Fibroblast of pulmonary artery (primary cell): ENCODE measurements around the gene ITGB7.

Experiments used
- DNase-seq: peaks from one replicate; pipeline ENCODE4 v3.0.0-alpha.2; 2010; ENCODE audit warnings: low read depth
- H3K4me3 ChIP-seq: replicated peaks from 2 replicates; pipeline ENCODE4 v1.5.1; 2011; ENCODE audit warnings: low read depth, mild to moderate bottlenecking, control low read depth, low read length, moderate library complexity
- CTCF ChIP-seq: IDR thresholded peaks from 2 replicates; pipeline ENCODE4 v1.5.1; 2011; ENCODE audit warnings: mild to moderate bottlenecking, control low read depth, low read length, inconsistent platforms; ENCODE audit errors: missing control alignments

The ITGB7 gene

DNA sequence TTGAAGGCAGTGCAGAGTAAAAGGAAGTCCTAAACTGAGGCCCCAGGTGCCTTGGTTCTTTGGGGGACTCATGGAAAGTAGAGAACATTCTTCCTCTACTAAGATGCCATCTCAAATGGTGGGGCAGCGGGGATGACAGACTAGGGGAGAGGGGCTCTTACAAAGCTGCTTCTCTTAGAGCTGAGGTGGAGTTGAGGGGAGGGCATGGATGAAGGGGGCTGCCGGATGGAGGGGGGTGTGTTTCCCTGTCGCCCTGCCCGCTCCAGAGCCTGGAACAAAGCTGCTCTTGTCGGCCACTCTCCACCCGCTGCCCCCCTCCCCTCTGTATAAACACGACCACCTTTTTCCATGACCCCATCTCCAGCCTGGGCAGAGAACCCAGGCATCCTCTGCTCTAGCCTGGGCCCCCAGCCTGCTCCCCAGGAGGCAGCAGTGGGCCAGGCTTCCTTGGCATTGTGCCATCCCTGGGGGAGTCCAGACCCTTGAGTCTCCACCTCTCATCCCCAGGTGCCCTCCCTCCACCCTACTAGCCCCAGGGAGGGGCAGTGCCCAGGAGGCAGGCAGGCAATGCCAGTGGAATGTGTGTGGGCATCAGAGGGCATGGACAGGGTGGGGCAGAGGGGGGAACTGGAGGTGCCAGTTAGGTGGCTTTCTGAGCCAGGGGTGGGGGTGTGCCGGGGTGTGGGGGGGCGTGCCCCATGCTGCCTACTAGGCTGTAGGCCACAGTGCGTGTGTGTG, 23.2 kb upstream of the ITGB7 start:
- TF ChIP-seq CTCF: no peak
- no peak overlapping the region for H3K4me3 ChIP-seq
- DNase-seq: no peak

DNA sequence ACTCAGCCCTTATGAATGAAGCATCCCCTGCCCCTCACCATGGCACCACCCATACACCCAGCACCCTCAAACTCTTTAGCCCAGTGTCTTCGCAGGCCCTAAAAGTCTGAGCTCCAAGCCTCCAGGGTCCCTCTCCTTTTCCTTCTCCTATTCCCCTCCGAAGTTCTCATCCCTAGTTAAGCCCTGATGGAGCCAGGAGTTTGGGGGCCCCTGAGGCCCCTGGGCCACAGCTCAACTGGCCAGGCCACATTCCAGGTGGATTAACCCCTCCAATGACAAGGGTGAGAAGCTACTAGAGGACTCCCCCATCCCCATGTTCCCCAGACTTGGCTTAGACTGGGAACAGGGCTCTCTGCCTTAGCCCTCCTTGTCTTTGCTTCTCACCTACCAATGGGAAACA, 22.4 kb upstream of the ITGB7 start:
- no peak for TF ChIP-seq CTCF
- DNase-seq: no peak
- H3K4me3 ChIP-seq: no peak overlapping the region

DNA sequence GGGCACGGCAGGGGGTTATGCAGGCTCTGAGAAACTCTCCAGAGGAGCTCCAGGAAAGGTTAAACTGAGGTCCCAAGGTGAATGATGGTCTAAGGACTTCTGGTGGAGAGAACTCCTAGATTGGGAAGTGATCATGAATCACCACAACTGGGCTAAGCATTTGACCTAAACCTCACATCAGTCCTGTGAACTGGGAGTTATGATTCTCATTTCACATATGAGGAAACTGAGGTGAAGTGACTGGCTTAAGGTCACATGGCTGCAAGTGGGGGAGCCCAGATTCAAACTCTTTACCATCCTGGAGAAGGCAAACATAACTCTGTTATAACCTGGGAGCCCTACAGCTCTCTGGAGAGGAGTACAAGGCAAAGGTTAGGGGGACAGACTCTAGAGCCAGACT, 20.8 kb upstream of the ITGB7 start:
- TF ChIP-seq CTCF: no peak
- H3K4me3 ChIP-seq: no peak overlapping the region
- DNase-seq: no peak

DNA sequence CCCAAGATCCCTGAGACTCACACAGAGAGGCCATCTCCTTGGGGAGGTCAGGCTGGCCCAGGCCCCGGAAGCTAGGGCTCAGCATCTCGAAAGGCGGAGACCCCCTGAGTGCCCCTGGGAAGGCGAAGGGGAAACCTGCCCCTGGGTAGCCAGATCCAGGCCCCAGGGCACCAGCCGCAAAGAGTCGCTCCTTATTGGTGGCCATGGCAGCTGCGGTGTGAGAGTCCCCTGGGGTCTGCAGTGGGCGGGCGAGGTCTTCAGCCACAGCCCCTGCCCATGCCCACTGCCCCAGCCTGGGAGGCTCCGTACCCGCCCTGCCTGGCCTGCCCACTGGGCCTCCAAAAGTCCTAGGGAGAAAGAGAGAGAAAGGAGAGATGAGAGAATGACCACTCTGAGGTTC, 20.3 kb upstream of the ITGB7 start:
- TF ChIP-seq CTCF: no peak
- no peak overlapping the region for H3K4me3 ChIP-seq
- DNase-seq: no peak

- no peak for TF ChIP-seq CTCF
- no peak overlapping the region for H3K4me3 ChIP-seq
- DNase-seq: no peak
These were observed 19.8 kb upstream of the ITGB7 start for GRCh38 chr12:53226815-53227214.

DNA sequence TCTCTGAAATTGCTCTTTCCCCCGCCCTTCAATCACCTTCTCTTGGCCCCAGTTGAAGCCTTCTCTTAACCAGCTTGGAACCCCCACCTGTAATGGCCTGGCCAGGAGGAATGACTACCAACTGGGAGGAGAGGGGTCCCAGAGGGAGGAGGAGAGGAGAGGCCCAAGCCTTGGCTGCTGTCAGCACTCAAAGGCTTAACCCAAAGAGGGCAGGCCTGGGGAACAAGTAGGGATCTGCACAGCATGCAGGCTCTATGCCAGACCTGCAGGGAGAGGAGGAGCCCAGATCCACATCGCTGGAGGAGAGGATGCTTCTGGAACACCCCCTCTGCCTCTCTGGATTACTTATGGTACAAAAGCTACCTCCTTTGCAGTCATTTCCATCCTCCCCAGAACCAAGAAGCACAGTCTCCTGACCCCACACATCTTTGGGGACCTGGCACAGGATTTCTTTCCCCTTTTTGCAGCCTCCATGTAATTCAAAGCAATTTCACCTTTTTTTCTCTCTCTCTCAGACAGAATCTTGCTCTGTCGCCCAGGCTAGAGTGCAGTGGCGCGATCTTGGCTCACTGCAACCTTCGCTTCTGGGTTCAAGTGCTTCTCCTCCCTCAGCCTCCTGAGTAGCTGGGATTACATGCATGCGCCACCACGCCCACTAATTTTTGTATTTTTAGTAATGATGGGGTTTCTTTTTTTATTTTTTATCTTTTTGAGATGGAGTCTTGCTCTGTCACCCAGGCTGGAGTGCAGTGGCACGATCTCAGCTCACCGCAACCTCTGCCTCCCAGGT, 18.8 kb upstream of the ITGB7 start:
- no peak for DNase-seq
- TF ChIP-seq CTCF: no peak
- H3K4me3 ChIP-seq: no peak overlapping the region
